ENCODE data around the gene ALG11. TPM values are rescaled to one million over a fixed set of nuclear protein-coding genes. Genes with fewer than 3 reads are reported as not detected.
"Not testable (repeated sequence)": the region's sequence is repeated elsewhere in the genome, so short reads cannot be mapped to it uniquely, and the experiment has no call there.

ALG11 gene
- total RNA-seq, 1 donor from 2014 or later = 21.5 TPM

- no peaks in the 10 kb centered on the region for H3K27me3 Mint-ChIP-seq (ENCODE audit: low read depth)
- no peak for DNase-seq (ENCODE audit: low spot score)
- H3K4me3 Mint-ChIP-seq (ENCODE audit: low read depth) = no peak overlapping the region
- no peaks in the 10 kb centered on the region for H3K36me3 Mint-ChIP-seq (ENCODE audit: low read depth)
- H3K27ac Mint-ChIP-seq = no peak overlapping the region
- intact Hi-C loops (cut with micrococcal nuclease) = no loop called here
- no peaks in the 10 kb centered on the region for H3K4me1 Mint-ChIP-seq (ENCODE audit: low read depth)
- H3K9me3 Mint-ChIP-seq = no peaks in the 10 kb centered on the region
Measured at GRCh38 chr13:52053460-52053859, 41.3 kb downstream of the ALG11 start.

- H3K27ac Mint-ChIP-seq; DNase-seq (ENCODE audit: low spot score); intact Hi-C loops (cut with micrococcal nuclease); H3K4me3 Mint-ChIP-seq (ENCODE audit: low read depth); H3K27me3 Mint-ChIP-seq (ENCODE audit: low read depth); H3K36me3 Mint-ChIP-seq (ENCODE audit: low read depth); H3K4me1 Mint-ChIP-seq (ENCODE audit: low read depth): not testable (repeated sequence)
- peaks cover 17% of the 10 kb centered on the region for H3K9me3 Mint-ChIP-seq
Measured at GRCh38 chr13:52061064-52061463, 48.9 kb downstream of the ALG11 start.

GRCh38 chr13:52061587-52061986 is 49.4 kb downstream of the ALG11 start:
- peaks cover 17% of the 10 kb centered on the region for H3K9me3 Mint-ChIP-seq

GRCh38 chr13:52067237-52067636 is 55.0 kb downstream of the ALG11 start:
- intact Hi-C loops (cut with micrococcal nuclease) = no loop called here
- Mint-ChIP-seq H3K9me3 (peaks cover 32% of the 10 kb centered on the region), H3K27me3 (ENCODE audit: low read depth) (peaks cover 1% of the 10 kb centered on the region)

More at GRCh38 chr13:52061587-52061986, 49.4 kb downstream of the ALG11 start:
- intact Hi-C loops (cut with micrococcal nuclease) = no loop called here
- DNase-seq (ENCODE audit: low spot score) = no peak
- Mint-ChIP-seq H3K27ac (no peak overlapping the region), H3K4me3 (ENCODE audit: low read depth) (no peak overlapping the region), H3K4me1 (ENCODE audit: low read depth) (no peaks in the 10 kb centered on the region), H3K27me3 (ENCODE audit: low read depth) (no peaks in the 10 kb centered on the region), H3K36me3 (ENCODE audit: low read depth) (no peaks in the 10 kb centered on the region)

GRCh38 chr13:52070929-52071523 is 58.8 kb downstream of the ALG11 start:
- DNase-seq (ENCODE audit: low spot score) = peak; percentile 11
- intact Hi-C loops (cut with micrococcal nuclease) = no loop called here

More at GRCh38 chr13:52067237-52067636, 55.0 kb downstream of the ALG11 start:
- H3K27ac Mint-ChIP-seq = no peak overlapping the region
- H3K36me3 Mint-ChIP-seq (ENCODE audit: low read depth) = peaks cover 4% of the 10 kb centered on the region
- H3K4me3 Mint-ChIP-seq (ENCODE audit: low read depth) = no peak overlapping the region
- no peak for DNase-seq (ENCODE audit: low spot score)
- H3K4me1 Mint-ChIP-seq (ENCODE audit: low read depth) = peaks cover 12% of the 10 kb centered on the region

More at GRCh38 chr13:52070929-52071523, 58.8 kb downstream of the ALG11 start:
- H3K9me3 Mint-ChIP-seq = peaks cover 23% of the 10 kb centered on the region
- H3K27me3 Mint-ChIP-seq (ENCODE audit: low read depth) = peaks cover 9% of the 10 kb centered on the region
- H3K36me3 Mint-ChIP-seq (ENCODE audit: low read depth) = peaks cover 4% of the 10 kb centered on the region
- H3K4me1 Mint-ChIP-seq (ENCODE audit: low read depth) = peaks cover 12% of the 10 kb centered on the region
- H3K27ac Mint-ChIP-seq = no peak overlapping the region
- H3K4me3 Mint-ChIP-seq (ENCODE audit: low read depth) = no peak overlapping the region

Other genes with a start within 250 kb of the ALG11 start
- 2.2 and 3.1 TPM in 2 replicates for gene DHRS12, start 208.2 kb upstream of the ALG11 start, total RNA-seq
- 0.18 TPM in 1 of 2 replicates, not detected in the other for gene TMEM272, start 167.2 kb upstream of the ALG11 start, total RNA-seq
- gene CCDC70, start 150.4 kb upstream of the ALG11 start, total RNA-seq = not detected in 2 replicates
- gene ATP7B, start 948 bp upstream of the ALG11 start, total RNA-seq = 0.91 and 1.6 TPM in 2 replicates
- gene UTP14C, start 12.3 kb downstream of the ALG11 start, total RNA-seq = 9.7 and 11.0 TPM in 2 replicates
- gene NEK5, start 116.7 kb downstream of the ALG11 start, total RNA-seq = not detected in 2 replicates
- gene NEK3, start 147.2 kb downstream of the ALG11 start, total RNA-seq = 9.4 and 10.0 TPM in 2 replicates

Measured in activated T-helper 2 cell treated with anti-CD3 and anti-CD28 coated beads, Interferon-gamma antibody, Interleukin-2, Interleukin-4, amounts not matched to agents 10 μg/mL and 5 μg/mL and 100 μg/mL, durations not matched to agents 14 hours and 24 hours and 36 hours (primary cell).